ACHN (cell line): Measurements from ENCODE around the gene TRPC4AP.

ENCODE experiments used
- DNase-seq: peaks from one replicate; pipeline ENCODE4 v3.0.0-alpha.2; 2015
- in situ Hi-C: cut with HindIII; loops from 2 replicates; pipeline ENCODE4 v1.10.0; 2017; ENCODE audit warnings: low sequenced_read_pairs, low pct_ligation_motif_present, low pct_unique_long_range_greater_than_20kb

Gene TRPC4AP

GRCh38 chr20:34983995-34984735 is 108.4 kb downstream of the TRPC4AP start:
- no peak for DNase-seq
- in situ Hi-C loops = no loop called here

- DNase-seq = no peak
- in situ Hi-C loops = no loop called here
Measured at GRCh38 chr20:34983089-34983820, 109.4 kb downstream of the TRPC4AP start.

- in situ Hi-C loops = no loop called here
- DNase-seq = no peak
Measured at GRCh38 chr20:34982270-34983088, 110.1 kb downstream of the TRPC4AP start.

- in situ Hi-C loops = no loop called here
- DNase-seq = no peak
Measured at GRCh38 chr20:34980543-34981233, 111.9 kb downstream of the TRPC4AP start.

GRCh38 chr20:34979366-34980153 is 113.0 kb downstream of the TRPC4AP start:
- no peak for DNase-seq
- in situ Hi-C loops = no loop called here

- in situ Hi-C loops = no loop called here
- no peak for DNase-seq
Measured at GRCh38 chr20:34978092-34978744, 114.4 kb downstream of the TRPC4AP start.

GRCh38 chr20:34977365-34978091 is 115.1 kb downstream of the TRPC4AP start:
- in situ Hi-C loops = no loop called here

GRCh38 chr20:34976286-34976685 is 116.3 kb downstream of the TRPC4AP start:
- DNase-seq = no peak
- in situ Hi-C loops = no loop called here

More at GRCh38 chr20:34977365-34978091, 115.1 kb downstream of the TRPC4AP start:
- no peak for DNase-seq

GRCh38 chr20:34974246-34974645 is 118.4 kb downstream of the TRPC4AP start:
- DNase-seq = no peak
- in situ Hi-C loops = no loop called here

GRCh38 chr20:34971561-34972235 is 120.9 kb downstream of the TRPC4AP start:
- no peak for DNase-seq
- in situ Hi-C loops = no loop called here

GRCh38 chr20:34970846-34971560 is 121.6 kb downstream of the TRPC4AP start:
- DNase-seq = no peak
- in situ Hi-C loops = no loop called here

- no peak for DNase-seq
- in situ Hi-C loops = no loop called here
Measured at GRCh38 chr20:34970193-34970840, 122.3 kb downstream of the TRPC4AP start.

GRCh38 chr20:34968042-34968775 is 124.4 kb downstream of the TRPC4AP start:
- no peak for DNase-seq
- in situ Hi-C loops = no loop called here

- DNase-seq = no peak
- in situ Hi-C loops = no loop called here
Measured at GRCh38 chr20:34967421-34967820, 125.2 kb downstream of the TRPC4AP start.

GRCh38 chr20:34965051-34965450 is 127.6 kb downstream of the TRPC4AP start:
- in situ Hi-C loops = no loop called here
- DNase-seq = no peak
